Measurements from ENCODE around the gene SRXN1.
A peak's percentile ranks its signal among the peaks of the same experiment; 100 is the strongest.

Gene SRXN1

DNA sequence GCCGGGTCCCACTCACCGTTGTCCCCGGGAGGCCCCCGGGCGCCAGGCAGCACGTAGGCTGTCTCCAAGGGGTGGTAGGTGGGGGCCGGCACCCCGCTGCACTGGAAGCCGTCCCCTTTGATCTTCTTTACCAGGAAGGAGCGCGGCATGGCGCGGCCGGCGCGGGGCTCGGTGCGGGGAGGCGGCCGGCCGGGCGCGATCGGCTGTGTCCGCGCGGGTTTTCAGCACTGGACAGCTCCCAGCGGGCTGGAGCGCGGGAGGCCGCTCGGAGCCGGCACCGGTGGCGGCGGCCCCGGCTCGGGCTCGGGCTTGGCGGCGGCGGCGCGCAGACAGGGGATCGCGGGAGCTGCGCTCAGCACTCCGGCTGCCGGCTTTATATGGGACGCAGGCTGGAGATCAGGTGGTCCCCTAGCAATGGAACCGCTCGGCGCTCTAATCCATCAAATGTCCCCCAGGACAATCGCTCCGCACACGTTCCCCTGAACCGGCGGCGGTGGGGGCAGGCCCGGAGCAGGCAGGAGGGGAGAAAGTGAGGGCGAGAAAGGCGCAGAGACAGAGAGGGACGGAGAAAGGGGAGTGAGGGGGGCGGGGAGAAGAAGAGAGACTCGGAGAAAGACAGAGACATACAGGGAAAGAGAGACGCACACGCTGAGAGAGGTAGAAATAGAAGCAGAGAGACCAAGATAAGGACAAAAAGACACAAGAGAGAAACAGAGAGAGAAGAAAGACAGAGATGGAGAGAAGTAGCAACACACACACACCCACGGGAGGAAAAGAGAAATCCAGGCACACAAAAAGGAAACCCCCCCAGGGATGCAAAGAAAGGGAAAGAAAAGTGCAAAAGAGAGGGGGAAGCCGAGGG is 22.7 kb upstream of the SRXN1 start, which contains the start of gene SCRT2:
Gene SCRT2 (minus strand): TSS at position 350 of the 862 bp plus-strand sequence. CDS start 201 bp downstream, at position 149.
- peak; percentile 80 for DNase-seq (ENCODE audit: low read depth)

DNA sequence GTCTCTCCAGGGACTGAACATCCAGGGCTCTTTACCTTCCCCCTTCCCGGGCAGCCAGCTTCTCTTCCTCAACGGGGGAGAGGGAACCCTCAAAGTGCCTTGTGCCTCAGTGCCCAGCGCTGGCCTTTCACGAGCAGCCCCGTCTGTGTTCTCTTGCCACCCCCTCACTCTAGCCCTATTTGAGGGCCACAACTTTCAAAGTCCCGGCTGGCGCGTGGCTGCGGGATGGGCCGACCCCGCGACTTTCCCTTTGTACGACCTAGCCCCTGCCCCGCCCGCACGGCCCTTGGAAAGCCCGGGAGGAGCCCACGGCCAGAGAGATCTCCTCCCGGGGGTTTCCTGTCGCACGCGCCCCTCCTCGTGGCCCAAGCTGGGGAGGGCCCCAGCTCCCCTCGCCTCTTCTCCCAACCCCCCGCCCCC is 22.0 kb upstream of the SRXN1 start:
- DNase-seq (ENCODE audit: low read depth), result no peak

DNA sequence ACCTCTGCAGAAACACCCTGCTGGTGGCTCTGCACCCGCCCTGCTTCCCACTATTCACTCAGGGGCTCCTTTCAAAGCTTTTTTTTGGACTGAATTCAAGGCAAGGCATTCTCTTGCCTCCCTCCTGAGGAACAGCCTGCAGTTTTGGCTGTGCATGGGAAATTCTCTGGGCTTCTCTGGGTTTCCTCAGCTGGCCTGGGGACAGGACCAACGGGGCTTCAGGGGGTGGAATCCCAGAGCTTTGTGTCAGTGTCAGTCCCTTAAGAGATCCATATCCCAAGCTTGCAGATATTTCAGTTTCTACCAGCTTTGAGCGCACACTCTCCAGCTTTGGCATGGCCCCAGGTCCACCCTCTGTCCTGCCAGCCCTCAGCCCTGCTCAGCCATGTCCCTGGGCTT is 20.6 kb upstream of the SRXN1 start:
- no peak for DNase-seq (ENCODE audit: low read depth)

DNA sequence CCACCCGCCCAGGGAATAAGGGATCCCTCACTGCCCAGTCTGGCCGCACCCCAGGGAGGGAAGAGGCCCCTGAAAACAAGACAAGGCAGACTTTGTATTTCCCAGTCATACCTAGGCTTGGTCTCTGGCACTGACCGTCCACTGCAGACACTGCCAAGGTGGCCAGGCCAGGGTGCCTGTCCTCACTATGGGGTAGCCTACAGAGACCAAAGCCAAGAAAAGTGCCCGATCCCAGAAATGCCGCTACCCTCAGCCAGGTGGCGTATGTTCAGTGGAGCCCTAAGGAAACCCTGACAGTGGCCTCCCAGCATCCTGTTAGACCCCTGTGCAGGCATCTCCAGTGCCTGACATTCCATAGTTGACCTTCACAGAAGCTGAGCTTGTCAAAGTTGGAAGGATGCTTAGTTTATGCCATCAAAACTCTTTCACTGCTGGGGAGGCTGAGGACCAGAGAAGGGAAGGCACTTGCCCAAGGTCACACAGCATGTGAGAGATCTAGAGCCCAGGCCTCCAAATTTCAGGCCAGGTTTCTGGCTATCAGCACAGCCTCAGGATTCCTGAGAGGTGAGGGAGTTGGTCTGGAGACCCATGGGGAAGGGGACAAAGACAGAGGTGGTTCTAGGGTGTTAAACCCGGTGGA is 20.1 kb upstream of the SRXN1 start:
- DNase-seq (ENCODE audit: low read depth), result no peak

DNA sequence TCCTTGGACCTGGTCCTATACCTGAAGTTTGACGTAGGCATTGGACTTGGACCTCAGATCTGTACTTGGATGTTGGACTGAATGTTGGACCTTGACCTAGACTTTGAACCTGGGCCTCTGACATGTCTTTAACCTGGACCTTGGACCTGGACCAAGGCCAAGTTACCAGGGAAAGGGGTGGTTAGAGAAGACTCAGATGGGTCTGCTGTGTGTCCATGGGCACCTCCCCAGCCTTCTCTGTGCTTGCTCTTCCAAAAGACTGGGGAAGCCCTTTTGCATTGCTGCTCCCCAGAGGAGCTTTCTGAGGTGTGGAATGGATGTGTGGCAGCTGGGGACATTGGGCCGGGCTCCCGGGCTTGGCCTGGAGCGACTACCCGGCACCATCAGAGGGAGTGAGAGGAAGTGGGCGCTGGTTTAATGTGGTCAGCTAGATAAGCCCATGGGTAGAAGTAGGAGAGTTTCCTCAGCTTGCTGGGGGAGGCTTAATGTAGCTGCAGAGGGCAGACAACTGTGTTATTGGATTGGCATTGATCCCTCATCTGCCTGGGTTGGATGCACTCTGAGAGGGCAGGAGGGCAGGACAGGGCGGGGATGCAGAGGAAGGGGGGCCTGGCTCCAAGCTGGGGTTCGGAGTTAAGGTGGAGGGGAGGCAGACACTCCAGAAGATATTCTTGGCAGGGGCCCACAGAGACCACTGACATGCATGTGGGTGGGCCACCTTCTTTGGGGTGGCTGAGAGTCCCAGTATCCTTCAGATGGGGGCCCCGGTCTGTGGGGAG is 18.4 kb upstream of the SRXN1 start:
- DNase-seq (ENCODE audit: low read depth), result no peak

DNA sequence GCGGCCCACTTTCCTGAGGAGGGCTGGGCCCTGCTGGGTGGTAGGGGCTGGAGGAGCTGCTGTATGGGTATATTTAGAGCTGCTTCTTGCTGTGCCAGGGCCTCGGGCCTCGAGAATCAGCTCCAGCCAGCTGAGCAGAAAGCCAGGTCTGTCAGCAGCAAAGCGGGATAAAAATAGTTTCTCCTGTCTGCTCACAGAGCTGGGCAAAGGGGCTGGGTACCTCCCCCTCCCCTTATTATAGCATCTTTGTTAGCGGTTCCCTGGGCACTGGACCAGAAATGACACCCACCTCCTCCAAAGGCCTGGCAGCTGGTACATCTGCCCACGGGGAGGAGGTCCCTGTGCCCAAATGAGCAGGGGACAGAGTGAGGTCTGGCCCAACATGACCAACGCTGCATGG is 16.6 kb upstream of the SRXN1 start:
- no peak for DNase-seq (ENCODE audit: low read depth)

DNA sequence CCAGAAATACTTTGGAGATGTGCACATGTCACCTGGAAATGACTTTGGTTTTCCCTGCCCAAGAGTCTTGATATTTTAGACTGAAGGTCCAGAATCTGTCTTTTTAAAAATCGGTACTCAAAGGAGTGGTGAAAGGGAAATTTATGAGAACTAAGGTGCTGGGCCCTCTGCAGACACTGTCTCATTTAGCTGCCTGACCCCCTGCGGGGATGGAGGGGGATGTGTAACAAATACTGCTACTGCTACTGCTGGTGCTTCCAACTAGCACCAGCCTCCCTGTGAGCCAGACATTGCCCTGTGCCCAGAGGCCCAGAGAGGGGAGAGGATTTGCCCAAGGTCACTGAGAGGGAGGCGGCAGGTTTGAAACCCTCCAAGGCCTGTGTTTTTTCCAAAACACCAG is 15.6 kb upstream of the SRXN1 start:
- no peak for DNase-seq (ENCODE audit: low read depth)

DNA sequence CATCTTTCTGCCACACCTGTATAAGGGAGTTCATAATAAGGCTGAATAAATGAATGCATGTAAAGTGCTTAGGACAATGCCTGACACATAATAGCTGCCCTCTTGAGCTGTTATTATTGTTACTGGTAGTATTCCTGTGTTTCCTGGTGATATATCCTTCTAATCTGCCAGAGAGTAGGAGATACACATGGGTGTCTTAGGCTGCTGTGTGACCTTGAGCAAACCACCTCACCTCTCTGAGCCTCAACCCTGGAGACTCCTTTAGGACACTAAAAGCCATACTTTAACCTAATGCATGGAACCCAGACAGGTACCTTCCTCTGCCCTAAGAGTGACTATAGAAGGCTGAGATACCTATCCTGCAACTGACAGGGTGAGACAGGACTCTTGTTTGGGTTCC is 15.1 kb upstream of the SRXN1 start:
- no peak for DNase-seq (ENCODE audit: low read depth)

DNA sequence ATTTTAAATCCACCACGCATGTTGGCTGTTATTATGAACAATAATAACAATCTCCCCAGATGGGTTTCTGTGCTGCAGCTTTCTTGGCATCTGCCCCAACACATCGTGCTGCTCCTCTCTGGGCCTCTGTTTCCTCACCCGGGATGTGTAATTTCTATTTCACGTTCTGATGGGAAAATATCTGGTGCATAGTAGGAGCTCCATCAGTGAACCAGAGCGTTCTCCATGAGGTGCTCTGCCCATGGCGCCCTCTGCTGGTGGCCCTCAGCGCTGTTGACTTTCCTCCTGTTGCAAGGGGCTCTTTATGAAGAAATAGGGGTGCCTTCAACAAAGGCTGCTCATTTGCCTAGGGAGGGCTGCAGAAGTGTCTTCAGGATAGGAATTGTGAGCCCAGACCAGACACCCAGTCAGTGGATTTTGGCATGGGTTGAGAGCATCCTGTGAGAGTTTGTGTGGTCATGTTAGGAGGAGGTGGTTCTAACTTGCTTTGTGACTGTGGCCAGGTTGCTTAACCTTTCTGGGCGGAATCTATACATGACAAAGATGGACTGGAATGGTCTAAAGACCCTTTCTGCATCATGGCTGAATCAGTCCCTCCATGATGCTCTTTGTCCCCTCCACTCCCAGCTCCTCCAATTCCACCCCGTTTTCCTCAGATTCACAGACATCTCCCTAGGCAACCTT is 14.5 kb upstream of the SRXN1 start:
- peak; percentile 49 for DNase-seq (ENCODE audit: low read depth)

DNA sequence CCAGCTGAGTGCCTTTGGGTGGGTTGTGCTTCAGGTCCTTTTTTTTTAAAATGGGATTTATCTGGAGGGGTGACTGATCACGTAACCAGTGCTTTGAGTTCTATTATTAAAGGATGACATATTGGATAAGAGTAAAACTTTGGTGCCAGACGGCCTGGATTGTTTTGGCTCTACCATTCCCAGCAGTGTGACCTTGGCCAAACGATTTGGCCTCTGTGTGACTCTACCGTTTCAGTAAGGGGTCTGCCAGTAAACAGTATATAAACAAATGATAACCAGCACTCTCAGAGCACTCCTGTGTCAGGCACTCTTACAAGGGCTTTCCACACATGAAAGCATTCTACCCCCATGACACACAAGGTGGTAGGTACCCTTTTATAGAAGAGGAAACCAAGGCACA is 13.9 kb upstream of the SRXN1 start:
- DNase-seq (ENCODE audit: low read depth), result no peak

DNA sequence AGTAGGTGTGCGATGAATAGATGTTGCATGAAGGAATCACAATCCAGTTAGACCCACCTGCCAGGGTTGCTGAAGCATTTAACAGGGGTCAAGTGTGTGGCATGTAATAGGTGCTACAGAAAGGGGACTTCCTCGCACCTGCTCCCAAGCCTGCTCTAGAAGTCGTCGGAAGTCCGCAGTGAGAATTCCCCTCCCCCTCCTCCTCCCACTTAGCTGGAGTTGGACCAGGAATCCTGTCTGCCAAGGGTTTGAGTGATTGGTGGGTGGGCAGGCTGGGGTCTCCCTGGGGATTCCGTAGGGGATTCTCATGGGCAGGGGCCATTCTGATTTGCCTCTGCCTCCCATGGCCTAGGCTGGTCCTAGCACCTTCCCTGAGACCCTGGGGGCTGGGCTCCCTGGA is 12.3 kb upstream of the SRXN1 start:
- DNase-seq (ENCODE audit: low read depth), result no peak

DNA sequence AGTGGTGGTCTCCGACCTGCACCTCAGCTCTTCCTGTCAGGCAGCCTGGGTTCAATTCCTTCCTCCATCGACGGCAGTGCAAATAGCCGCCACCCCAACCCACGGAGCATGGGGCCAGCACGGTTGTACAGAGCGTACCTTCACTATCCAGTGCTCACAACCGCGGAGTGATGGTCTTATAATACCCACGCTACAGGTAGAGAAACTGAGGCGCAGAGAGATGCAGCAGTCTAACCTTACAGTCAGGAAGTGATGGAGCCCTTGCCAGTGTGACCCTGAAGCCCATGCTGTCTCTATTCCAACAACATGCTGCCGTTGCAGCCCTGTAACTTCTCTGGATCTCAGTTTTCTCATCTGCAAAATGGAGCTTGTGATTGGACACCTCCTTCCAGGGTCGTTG is 11.6 kb upstream of the SRXN1 start:
- no peak for DNase-seq (ENCODE audit: low read depth)

DNA sequence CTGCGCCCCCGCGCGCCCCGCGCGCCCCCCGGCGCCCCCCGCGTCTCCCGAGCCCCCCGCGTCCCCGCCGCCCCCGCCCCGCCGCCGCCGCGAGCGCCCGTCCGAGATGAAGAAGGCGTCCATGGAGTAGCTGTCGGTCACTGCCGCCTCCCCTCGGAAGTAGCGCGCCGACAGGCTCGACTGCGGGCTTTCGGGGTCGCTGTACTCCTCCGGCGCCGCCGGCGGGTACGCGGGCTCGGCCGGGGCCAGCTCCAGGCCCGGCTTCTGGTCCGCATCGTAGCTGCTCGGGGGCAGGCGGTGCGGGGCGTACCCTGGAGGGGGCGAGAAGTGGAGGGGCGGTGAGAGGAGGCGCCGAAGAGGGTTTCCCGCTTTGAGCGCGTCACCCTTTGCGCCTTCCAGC is 11.2 kb upstream of the SRXN1 start:
- no peak for DNase-seq (ENCODE audit: low read depth)

DNA sequence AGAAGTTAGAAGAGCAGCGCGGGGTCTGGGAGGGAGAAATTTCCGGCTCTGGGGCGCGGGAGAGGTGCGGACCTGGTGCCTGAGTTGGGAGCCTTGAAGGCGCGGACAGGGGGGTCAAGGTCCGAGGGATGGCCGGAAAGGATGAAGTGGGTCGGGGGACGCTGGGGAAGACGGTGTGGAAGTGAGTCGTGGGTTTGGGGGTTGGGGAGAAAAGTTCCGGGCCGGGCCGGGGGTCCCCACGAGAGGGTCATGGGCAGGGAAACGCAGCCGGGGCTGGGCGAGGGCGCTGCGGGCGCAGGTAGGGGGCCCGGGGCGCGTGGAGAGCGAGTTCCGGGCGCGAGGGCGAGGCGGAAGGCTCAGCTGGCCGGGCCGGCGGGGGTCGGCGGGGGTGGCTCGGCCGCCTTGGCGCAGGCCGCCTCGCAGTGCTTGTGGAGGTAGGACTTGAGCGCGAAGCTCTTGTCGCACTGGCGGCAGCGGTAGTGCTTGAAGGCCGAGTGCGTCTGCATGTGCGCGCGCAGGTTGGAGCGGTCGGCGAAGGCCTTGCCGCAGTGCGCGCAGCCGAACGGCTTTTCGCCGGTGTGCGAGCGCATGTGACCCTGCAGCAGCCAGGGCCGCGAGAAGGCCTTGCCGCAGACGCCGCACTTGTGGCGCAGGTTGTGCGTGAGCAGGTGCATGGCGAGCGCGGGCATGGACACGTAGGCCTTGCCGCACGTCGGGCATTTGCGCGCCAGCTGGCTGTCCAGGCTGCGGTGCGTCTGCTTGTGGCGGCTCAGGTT is 10.5 kb upstream of the SRXN1 start:
- no peak for DNase-seq (ENCODE audit: low read depth)

DNA sequence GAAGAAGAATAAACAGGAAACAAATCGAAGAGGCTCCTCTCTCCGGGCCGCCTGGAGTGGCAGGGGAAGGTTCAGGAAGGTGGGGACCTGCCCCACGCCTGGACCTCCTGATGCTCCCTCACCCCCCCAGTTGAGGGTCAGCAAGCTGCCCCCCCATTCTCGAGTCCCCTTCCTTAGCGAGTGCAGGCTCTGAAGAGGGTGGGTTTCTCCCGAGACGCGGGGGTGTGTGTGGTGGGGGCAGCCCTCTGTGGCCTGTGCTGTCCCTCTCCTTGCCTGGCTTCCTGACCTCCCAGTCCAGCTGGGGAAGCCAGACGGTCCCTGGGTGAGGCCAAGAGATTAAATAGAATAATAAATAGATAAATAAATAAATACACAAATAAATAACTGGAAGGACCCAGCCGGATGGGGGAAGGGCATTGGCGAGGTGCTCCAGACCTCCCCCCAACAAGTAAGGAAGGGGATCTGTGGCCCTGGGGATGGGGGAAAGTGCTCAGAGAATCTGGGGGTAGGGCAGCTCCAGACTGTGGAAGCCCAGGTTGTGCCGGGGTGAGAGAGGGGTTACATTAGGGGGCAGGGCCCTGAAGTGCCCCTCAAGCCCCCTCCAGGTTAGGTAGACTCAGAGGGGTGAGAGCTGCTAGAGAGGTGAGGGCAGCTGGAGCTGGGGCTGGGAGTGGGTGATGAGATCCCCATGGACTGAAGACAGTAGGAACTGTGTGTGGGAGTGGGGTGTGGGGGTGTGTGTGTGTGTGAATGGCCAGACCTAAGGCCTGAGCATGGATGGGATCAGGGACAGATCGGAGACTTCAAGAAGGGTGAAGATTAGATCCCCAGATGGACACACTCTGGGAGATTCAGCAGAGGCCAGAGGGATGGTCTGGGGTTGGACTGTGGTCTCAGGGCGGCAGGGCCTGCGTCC is 9.5 kb upstream of the SRXN1 start:
- no peak for DNase-seq (ENCODE audit: low read depth)

DNA sequence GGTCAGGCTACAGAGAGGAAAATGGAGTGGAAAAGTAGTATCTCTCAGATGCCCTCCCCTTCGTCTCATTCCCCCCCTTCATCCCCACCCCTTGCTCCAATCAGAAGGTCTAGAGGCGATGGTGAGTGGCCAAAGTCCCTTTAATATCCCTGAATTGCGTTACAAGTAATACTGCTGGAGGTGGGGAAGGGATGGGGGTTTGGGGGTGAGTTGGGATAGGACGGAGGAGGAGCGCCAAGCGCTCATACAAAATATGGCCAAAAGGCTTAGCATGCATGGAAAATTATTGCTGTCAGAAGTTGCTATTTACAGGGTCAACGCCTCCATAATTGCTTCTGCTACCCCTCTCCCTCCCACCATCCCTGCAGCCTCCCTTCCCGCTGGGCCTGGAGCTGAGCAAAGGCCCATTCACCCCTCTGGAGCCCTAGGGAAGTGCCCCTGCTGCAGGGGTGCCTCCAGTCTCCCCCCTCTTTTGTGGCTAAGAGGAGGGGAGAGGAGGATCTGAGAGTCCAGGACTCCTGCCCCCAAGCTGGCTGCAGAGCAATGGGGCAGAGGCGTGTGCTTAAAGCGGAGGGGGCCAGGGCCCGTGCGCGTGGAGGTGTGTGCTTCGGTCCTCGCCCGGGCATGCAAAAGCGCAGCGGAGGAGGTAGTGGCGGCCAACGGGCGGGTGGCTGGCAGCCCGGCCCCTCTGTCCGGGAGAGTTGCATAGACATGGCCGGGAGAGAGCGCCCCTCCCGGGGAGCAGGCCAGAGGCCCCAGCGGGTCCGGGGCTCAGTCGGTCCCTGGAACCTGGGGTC is 8.7 kb upstream of the SRXN1 start:
- no peak for DNase-seq (ENCODE audit: low read depth)

DNA sequence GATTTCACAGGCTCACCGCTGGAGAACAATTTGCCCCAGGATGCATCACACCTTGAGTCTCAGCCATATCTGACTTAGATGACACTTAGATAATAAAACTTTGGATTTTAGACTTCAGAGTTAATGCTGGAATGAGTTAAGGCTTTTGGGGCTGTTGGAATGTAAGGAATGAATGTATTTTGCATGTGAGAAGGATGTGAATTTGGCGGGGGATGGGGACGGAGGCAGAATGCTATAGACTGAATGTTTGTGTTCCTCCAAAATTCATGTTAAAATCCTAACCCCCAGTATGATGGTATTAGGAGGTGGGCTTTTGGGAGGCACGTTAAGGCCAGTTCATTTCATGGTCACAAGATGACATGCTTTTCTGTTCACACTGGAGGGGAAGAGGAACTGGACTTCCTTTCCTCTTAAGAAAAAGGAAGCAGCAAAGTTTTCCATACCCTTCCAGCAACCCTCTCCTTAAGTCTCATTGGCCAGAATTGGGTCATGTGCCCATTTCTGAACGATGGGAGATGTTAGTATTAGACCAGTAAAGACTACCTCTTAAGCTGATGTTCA is 5.8 kb upstream of the SRXN1 start:
- peak; percentile 63 for DNase-seq (ENCODE audit: low read depth)

DNA sequence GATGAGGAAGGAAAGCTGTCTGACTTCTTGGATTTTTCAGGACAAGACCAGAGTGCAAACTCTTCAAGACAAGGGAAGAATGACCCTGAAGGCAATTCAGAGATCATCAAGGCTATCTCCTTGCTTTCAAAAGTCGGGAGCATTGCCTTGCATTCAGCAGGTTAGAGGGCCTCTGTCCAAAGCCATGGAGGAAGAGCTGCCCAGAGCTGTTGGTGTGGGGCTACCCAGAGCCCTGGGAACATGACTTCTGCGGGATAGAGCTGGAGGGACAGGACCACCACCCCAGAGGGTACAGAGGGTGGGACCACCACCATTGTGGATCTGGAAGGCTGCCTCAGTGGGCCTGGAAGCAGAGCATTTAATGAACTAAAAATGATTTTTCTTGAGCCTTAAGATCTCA is 5.2 kb upstream of the SRXN1 start:
- DNase-seq (ENCODE audit: low read depth), result no peak

All from EH (cell line).